Astrocyte (in vitro differentiated cells and primary cell): ENCODE data around the gene RNF214. TPM values are rescaled to one million over a fixed set of nuclear protein-coding genes. Genes with fewer than 3 reads are reported as not detected.

Experiments used
- DNase-seq: peaks from one replicate; pipeline ENCODE4 v3.0.0-alpha.2; 2010; ENCODE audit warnings: low read depth
- FAIRE-seq: peaks from 2 replicates; lab custom pipeline; 2011; peaks lifted over from hg19 to GRCh38; lab: Jason Lieb, UNC
- H2AFZ ChIP-seq: 2 replicates; pipeline ENCODE4 v1.6.0; 2012; ENCODE audit warnings: low read depth, low read length, inconsistent platforms
- H3K27ac ChIP-seq: 2 replicates; pipeline ENCODE4 v1.5.1; 2011; ENCODE audit warnings: low read depth, low read length, inconsistent platforms
- H3K27me3 ChIP-seq: 2 replicates; pipeline ENCODE4 v1.6.0; 2011; ENCODE audit warnings: low read length, inconsistent platforms; ENCODE audit not compliant: insufficient read depth
- H3K36me3 ChIP-seq: 2 replicates; pipeline ENCODE4 v1.5.1; 2011; ENCODE audit warnings: low read length, inconsistent platforms; ENCODE audit not compliant: insufficient read depth
- H3K4me1 ChIP-seq: 2 replicates; pipeline ENCODE4 v1.5.1; 2011; ENCODE audit warnings: low read length, inconsistent platforms; ENCODE audit not compliant: insufficient read depth
- H3K4me2 ChIP-seq: 2 replicates; pipeline ENCODE4 v1.6.0; 2012; ENCODE audit warnings: low read length, inconsistent platforms
- H3K4me3 ChIP-seq: 2 replicates; pipeline ENCODE4 v1.5.1; 2011; ENCODE audit warnings: low read depth, mild to moderate bottlenecking, low read length, inconsistent platforms; ENCODE audit not compliant: insufficient read depth
- H3K79me2 ChIP-seq: 2 replicates; pipeline ENCODE4 v1.6.0; 2012; ENCODE audit warnings: mild to moderate bottlenecking, low read length, inconsistent platforms; ENCODE audit not compliant: insufficient read depth
- H3K9ac ChIP-seq: 2 replicates; pipeline ENCODE4 v1.6.0; 2012; ENCODE audit warnings: mild to moderate bottlenecking, low read length, inconsistent platforms
- H3K9me3 ChIP-seq: 2 replicates; pipeline ENCODE4 v1.5.1; 2012; ENCODE audit warnings: low read depth, mild to moderate bottlenecking, low read length, inconsistent platforms; ENCODE audit not compliant: insufficient read depth
- H4K20me1 ChIP-seq: 2 replicates; pipeline ENCODE4 v1.6.0; 2012; ENCODE audit warnings: low read length, inconsistent platforms; ENCODE audit not compliant: insufficient read depth
- H3K27ac Mint-ChIP-seq: one replicate; pipeline ENCODE4 v1.8.0; 2021; ENCODE audit warnings: mild to moderate bottlenecking, mixed read lengths; ENCODE audit not compliant: unreplicated experiment
- H3K27me3 Mint-ChIP-seq: one replicate; pipeline ENCODE4 v1.8.0; 2021; ENCODE audit warnings: low read depth, mixed read lengths; ENCODE audit not compliant: unreplicated experiment
- H3K36me3 Mint-ChIP-seq: one replicate; pipeline ENCODE4 v1.8.0; 2021; ENCODE audit warnings: low read depth, mixed read lengths; ENCODE audit not compliant: unreplicated experiment
- H3K4me1 Mint-ChIP-seq: one replicate; pipeline ENCODE4 v1.8.0; 2021; ENCODE audit warnings: low read depth, mixed read lengths; ENCODE audit not compliant: unreplicated experiment
- H3K4me3 Mint-ChIP-seq: one replicate; pipeline ENCODE4 v1.8.0; 2021; ENCODE audit warnings: mild to moderate bottlenecking, moderate library complexity, mixed read lengths; ENCODE audit not compliant: unreplicated experiment
- H3K9me3 Mint-ChIP-seq: one replicate; pipeline ENCODE4 v1.8.0; 2021; ENCODE audit warnings: mild to moderate bottlenecking, mixed read lengths; ENCODE audit not compliant: unreplicated experiment
- EZH2 ChIP-seq: IDR thresholded peaks from 2 replicates; pipeline ENCODE4 v1.6.1; 2012; ENCODE audit warnings: mild to moderate bottlenecking, low read length, inconsistent platforms; ENCODE audit not compliant: insufficient read depth
- total RNA-seq: library from RNA; stranded (reverse); gene quantifications from 2 replicates; pipeline ENCODE4 v1.2.1, GENCODE V29; 2021
- TF ChIP-seq, protein P1 (sequence below): IDR thresholded peaks from 2 replicates; pipeline ENCODE4 v1.5.1; 2011; ENCODE audit warnings: low read depth, mild to moderate bottlenecking, inconsistent platforms, low read length, moderate library complexity; ENCODE audit not compliant: insufficient read depth

RNF214 gene
- total RNA-seq, 1 donor from 2014 or later, result 23.6 TPM

DNA sequence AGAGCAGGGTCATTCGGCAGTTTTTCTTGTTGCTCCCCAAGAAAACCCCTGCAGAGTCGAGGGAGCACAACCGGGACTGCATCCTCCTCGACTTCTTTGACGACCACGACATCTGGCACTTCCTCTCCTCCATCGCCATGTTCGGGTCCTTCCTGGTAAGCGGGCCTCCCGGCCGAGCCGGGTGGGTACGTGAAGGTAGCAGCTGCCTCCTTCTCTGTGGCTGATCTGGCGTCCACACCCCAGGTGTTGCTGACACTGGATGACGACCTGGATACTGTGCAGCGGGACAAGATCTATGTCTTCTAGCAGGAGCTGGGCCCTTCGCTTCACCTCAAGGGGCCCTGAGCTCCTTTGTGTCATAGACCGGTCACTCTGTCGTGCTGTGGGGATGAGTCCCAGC, 36.7 kb upstream of the RNF214 start:
- Mint-ChIP-seq H3K4me3 (peak overlapping the region; percentile 3), H3K27me3 (no peaks in the 10 kb centered on the region), H3K4me1 (peaks cover 22% of the 10 kb centered on the region), H3K27ac (no peak overlapping the region), H3K36me3 (peaks cover 36% of the 10 kb centered on the region), H3K9me3 (no peaks in the 10 kb centered on the region)
- H3K9me3 ChIP-seq, result no peaks in the 10 kb centered on the region
- H3K27ac ChIP-seq, result no peak overlapping the region
- DNase-seq, result no peak
- no peak overlapping the region for H3K9ac ChIP-seq
- FAIRE-seq, result no peak
- H3K4me1 ChIP-seq, result peaks cover 15% of the 10 kb centered on the region
- H3K27me3 ChIP-seq, result no peaks in the 10 kb centered on the region
- TF ChIP-seq, protein P1, sequence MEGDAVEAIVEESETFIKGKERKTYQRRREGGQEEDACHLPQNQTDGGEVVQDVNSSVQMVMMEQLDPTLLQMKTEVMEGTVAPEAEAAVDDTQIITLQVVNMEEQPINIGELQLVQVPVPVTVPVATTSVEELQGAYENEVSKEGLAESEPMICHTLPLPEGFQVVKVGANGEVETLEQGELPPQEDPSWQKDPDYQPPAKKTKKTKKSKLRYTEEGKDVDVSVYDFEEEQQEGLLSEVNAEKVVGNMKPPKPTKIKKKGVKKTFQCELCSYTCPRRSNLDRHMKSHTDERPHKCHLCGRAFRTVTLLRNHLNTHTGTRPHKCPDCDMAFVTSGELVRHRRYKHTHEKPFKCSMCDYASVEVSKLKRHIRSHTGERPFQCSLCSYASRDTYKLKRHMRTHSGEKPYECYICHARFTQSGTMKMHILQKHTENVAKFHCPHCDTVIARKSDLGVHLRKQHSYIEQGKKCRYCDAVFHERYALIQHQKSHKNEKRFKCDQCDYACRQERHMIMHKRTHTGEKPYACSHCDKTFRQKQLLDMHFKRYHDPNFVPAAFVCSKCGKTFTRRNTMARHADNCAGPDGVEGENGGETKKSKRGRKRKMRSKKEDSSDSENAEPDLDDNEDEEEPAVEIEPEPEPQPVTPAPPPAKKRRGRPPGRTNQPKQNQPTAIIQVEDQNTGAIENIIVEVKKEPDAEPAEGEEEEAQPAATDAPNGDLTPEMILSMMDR, result no peak
- TF ChIP-seq EZH2, result no peak
- peaks cover 5% of the 10 kb centered on the region for H3K36me3 ChIP-seq
- H3K4me2 ChIP-seq, result no peak overlapping the region
- H2AFZ ChIP-seq, result no peak overlapping the region
- H3K4me3 ChIP-seq, result no peak overlapping the region
- H4K20me1 ChIP-seq, result peaks cover 15% of the 10 kb centered on the region
- H3K79me2 ChIP-seq, result peaks cover 33% of the 10 kb centered on the region

DNA sequence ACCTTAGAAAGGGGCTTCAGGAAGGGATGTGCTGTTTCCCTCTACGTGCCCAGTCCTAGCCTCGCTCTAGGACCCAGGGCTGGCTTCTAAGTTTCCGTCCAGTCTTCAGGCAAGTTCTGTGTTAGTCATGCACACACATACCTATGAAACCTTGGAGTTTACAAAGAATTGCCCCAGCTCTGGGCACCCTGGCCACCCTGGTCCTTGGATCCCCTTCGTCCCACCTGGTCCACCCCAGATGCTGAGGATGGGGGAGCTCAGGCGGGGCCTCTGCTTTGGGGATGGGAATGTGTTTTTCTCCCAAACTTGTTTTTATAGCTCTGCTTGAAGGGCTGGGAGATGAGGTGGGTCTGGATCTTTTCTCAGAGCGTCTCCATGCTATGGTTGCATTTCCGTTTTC, 35.5 kb upstream of the RNF214 start:
- peak overlapping the region; percentile 99 for H3K27ac Mint-ChIP-seq
- no peak for DNase-seq
- peaks cover 32% of the 10 kb centered on the region for H3K36me3 Mint-ChIP-seq
- no peak for TF ChIP-seq EZH2
- TF ChIP-seq, protein P1, result no peak
- H3K9ac ChIP-seq, result no peak overlapping the region
- H3K4me1 ChIP-seq, result peaks cover 21% of the 10 kb centered on the region
- H3K4me3 Mint-ChIP-seq, result peak overlapping the region; percentile 60
- H2AFZ ChIP-seq, result no peak overlapping the region
- no peak overlapping the region for H3K27ac ChIP-seq
- H4K20me1 ChIP-seq, result peaks cover 27% of the 10 kb centered on the region
- H3K36me3 ChIP-seq, result peaks cover 5% of the 10 kb centered on the region
- H3K9me3 ChIP-seq, result no peaks in the 10 kb centered on the region
- H3K27me3 Mint-ChIP-seq, result no peaks in the 10 kb centered on the region
- peak overlapping the region; percentile 98 for H3K4me2 ChIP-seq
- H3K4me1 Mint-ChIP-seq, result peaks cover 28% of the 10 kb centered on the region
- H3K27me3 ChIP-seq, result no peaks in the 10 kb centered on the region
- peaks cover 45% of the 10 kb centered on the region for H3K79me2 ChIP-seq
- no peak for FAIRE-seq
- H3K4me3 ChIP-seq, result no peak overlapping the region
- H3K9me3 Mint-ChIP-seq, result no peaks in the 10 kb centered on the region

DNA sequence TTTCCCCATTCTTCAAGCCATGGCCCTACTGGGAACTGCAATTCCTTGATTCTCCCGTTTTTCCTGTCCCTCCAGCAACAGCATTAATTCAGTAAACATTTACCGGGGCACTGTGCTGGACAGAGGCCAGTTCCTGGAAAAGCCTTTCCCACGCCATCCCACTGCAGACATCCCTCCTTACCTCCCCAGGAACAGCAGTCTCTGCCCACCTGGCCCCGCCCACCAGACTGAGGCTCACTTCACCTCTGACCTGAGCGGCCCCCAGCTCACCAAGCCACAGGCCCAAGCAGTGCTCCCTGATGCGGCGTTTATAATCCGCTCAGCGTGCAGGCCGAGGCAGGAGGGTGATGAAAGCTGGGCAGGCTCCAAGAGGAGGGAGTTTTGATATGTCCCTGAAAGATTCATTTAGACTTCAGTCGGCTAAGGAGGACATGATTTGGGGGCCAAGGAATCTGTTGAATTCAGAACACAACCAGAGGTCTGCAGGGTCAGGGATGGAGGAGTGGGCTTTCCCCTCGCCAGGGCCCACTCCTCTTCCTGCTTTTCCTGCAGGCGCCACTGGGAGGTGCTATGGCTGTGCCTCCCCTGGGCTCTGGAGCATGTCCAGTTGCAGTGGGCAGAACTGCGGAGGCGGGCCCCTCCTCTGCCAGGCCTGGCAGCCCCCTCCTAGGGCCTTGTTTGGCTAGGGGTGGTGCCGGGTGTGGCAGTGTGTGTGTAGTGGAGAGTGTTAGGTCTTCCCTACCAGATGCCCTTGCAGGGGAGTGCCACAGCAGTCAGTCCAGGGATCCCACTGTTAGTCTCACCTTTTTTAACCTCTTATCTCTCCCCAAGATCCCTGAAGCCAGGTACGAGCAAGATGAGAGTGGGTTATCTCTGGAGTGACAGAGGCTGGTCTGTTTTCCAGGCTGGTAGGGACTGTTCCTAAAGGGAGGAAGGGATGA, 34.7 kb upstream of the RNF214 start:
- peak overlapping the region; percentile 99 for H3K27ac Mint-ChIP-seq
- H3K4me3 Mint-ChIP-seq, result peak overlapping the region; percentile 97
- Histone ChIP-seq H4K20me1 (peaks cover 35% of the 10 kb centered on the region), H3K4me3 (peak overlapping the region; percentile 83), H3K9ac (peak overlapping the region; percentile 91), H3K9me3 (no peaks in the 10 kb centered on the region), H3K27ac (peak overlapping the region; percentile 81), H3K4me2 (peak overlapping the region; percentile 98), H3K36me3 (peaks cover 5% of the 10 kb centered on the region), H3K79me2 (peaks cover 53% of the 10 kb centered on the region), H2AFZ (no peak overlapping the region), H3K27me3 (no peaks in the 10 kb centered on the region), H3K4me1 (peaks cover 28% of the 10 kb centered on the region)
- H3K4me1 Mint-ChIP-seq, result peaks cover 35% of the 10 kb centered on the region
- H3K27me3 Mint-ChIP-seq, result no peaks in the 10 kb centered on the region
- H3K36me3 Mint-ChIP-seq, result peaks cover 32% of the 10 kb centered on the region
- FAIRE-seq, result no peak
- H3K9me3 Mint-ChIP-seq, result no peaks in the 10 kb centered on the region
- DNase-seq, result no peak
- no peak for TF ChIP-seq EZH2
- TF ChIP-seq, protein P1, result peak; percentile 40
